OCI-LY3 (cell line): Measurements from ENCODE around the gene MESP2.
"Not testable (repeated sequence)": the region's sequence is repeated elsewhere in the genome, so short reads cannot be mapped to it uniquely, and the experiment has no call there.

ENCODE experiments used
- CTCF ChIP-seq: fragments of 200-600, 300-600 bp; sonication (generic); IDR thresholded peaks from 2 replicates; pipeline ENCODE4 v1.5.1; 2014; ENCODE audit warnings: antibody characterized with exemption, low read length, low read depth
- EZH2phosphoT487 ChIP-seq: fragments of 200-600 bp; shearing (Covaris generic); IDR thresholded peaks from 2 replicates; pipeline ENCODE4 v1.6.1; 2018; ENCODE audit warnings: antibody characterized with exemption, mixed run types, low read depth

- TF ChIP-seq CTCF, EZH2phosphoT487: not testable (repeated sequence)
These were observed 6.5 kb downstream of the MESP2 start for GRCh38 chr15:89782619-89782950.
